K562 (cell line): ENCODE measurements around the gene GLI1. TPM values are rescaled to one million over a fixed set of nuclear protein-coding genes. Genes with fewer than 3 reads are reported as not detected.

Experiments used
- CREB1 ChIP-seq, 2 experiments: sonication (generic) in 1 of 2; formaldehyde crosslinking in 1 of 2; IDR thresholded peaks; 2 replicates each; pipeline versions ENCODE4 v1.6.1 to v1.8.0; 2012 to 2022; ENCODE audit warnings: inconsistent platforms in 1 of 2, mild to moderate bottlenecking in 1 of 2, missing genetic modification reagents in 1 of 2, moderate library complexity in 1 of 2
- HMGXB4 ChIP-seq: sonication (generic); formaldehyde crosslinking; IDR thresholded peaks from 2 replicates; pipeline ENCODE4 v1.8.1; 2023; ENCODE audit warnings: mild to moderate bottlenecking, missing genetic modification reagents
- HNRNPLL ChIP-seq: fragments of 200-400 bp; formaldehyde crosslinking; IDR thresholded peaks from 2 replicates; pipeline ENCODE4 v1.6.1; 2017; ENCODE audit warnings: low read length, low read depth, mild to moderate bottlenecking; ENCODE audit not compliant: poor library complexity, severe bottlenecking
- MCM5 ChIP-seq: fragments of 450-650 bp; IDR thresholded peaks from 2 replicates; pipeline ENCODE4 v1.6.1; 2016; ENCODE audit warnings: low read depth
- POLR2A ChIP-seq: fragments of 450-650 bp; conservative IDR thresholded peaks from 2 replicates; pipeline ENCODE4 v1.6.1; 2016
- POLR2B ChIP-seq: fragments of 450-650 bp; IDR thresholded peaks from 2 replicates; pipeline ENCODE4 v1.6.1; 2018; ENCODE audit warnings: low read depth; ENCODE audit not compliant: partially characterized antibody
- PURB ChIP-seq: sonication (generic); formaldehyde crosslinking; IDR thresholded peaks from 2 replicates; pipeline ENCODE4 v1.9.0; 2021; ENCODE audit warnings: low read depth, mild to moderate bottlenecking, missing genetic modification reagents
- RBM25 ChIP-seq: fragments of 200-400 bp; formaldehyde crosslinking; IDR thresholded peaks from 2 replicates; pipeline ENCODE4 v1.6.1; 2018; ENCODE audit warnings: low read length, low read depth, moderate library complexity; ENCODE audit not compliant: severe bottlenecking
- SMAD1 ChIP-seq: fragments of 150-350 bp; IDR thresholded peaks from 2 replicates; pipeline ENCODE4 v1.6.1; 2014; ENCODE audit warnings: low read length, low read depth; ENCODE audit not compliant: partially characterized antibody
- SREBF2 ChIP-seq: sonication (generic); formaldehyde crosslinking; IDR thresholded peaks from 2 replicates; pipeline ENCODE4 v1.4.0; 2020; ENCODE audit warnings: mild to moderate bottlenecking, missing genetic modification reagents
- ZNF134 ChIP-seq: fragments of 250-450 bp; sonication (Bioruptor Pico); conservative IDR thresholded peaks from 2 replicates; pipeline ENCODE4 v1.4.0; 2020
- ZNF644 ChIP-seq: fragments of 200-800 bp; sonication (Bioruptor generic); IDR thresholded peaks from 2 replicates; pipeline ENCODE4 v1.6.1; 2016; ENCODE audit warnings: low read depth, missing genetic modification characterization, missing compliant biosample characterization
- ZNF785 ChIP-seq: fragments of 250-450 bp; sonication (Bioruptor Pico); IDR thresholded peaks from 2 replicates; pipeline ENCODE4 v1.4.0; 2020; ENCODE audit warnings: mild to moderate bottlenecking
- polyA plus RNA-seq, 8 experiments: library from polyadenylated mRNA; depleted of rRNA in 4 of 8; stranded (reverse) in 5 of 8; unstranded in 3 of 8; fragments of >200 nt; fragmentation: Nextera tagmentation in 2 of 8; fragmentation: Illumina TruSeq in 1 of 8; extraction: Ambion mirVana in 2 of 8; extraction: Trizol in 1 of 8; gene quantifications; 2 replicates each; pipeline versions ENCODE4 v1.2.1 to v1.2.3, GENCODE V29; 2011 to 2014; ENCODE audit warnings: inconsistent platforms in 1 of 8, missing spikeins in 1 of 8
- total RNA-seq, 7 experiments: library from RNA; depleted of rRNA in 6 of 7; stranded (reverse); fragments of >200 nt in 6 of 7; fragmentation: Illumina TruSeq in 2 of 7; extraction: Trizol in 2 of 7; gene quantifications; 2 replicates each; pipeline versions ENCODE4 v1.2.1 to v1.2.3, GENCODE V29; 2011 to 2021; ENCODE audit warnings: low replicate concordance in 1 of 7
- TF ChIP-seq, protein P1 (sequence below), 2 experiments: fragments of 450-650 bp; conservative IDR thresholded peaks; 2 replicates each; pipeline ENCODE4 v1.6.1; 2017; ENCODE audit warnings: mild to moderate bottlenecking in 2 of 2, moderate library complexity in 2 of 2
- TF ChIP-seq, protein P2 (sequence below), 3 experiments: IDR thresholded peaks in 2 of 3; conservative IDR thresholded peaks in 1 of 3; 2 replicates each; pipeline ENCODE4 v1.5.1; 2011 to 2012; ENCODE audit warnings: low read length in 3 of 3, mild to moderate bottlenecking in 3 of 3, control low read depth in 2 of 3, improper control_type of control experiment in 1 of 3, inconsistent platforms in 1 of 3, low read depth in 1 of 3, mixed read lengths in 1 of 3, moderate library complexity in 1 of 3; ENCODE audit not compliant: insufficient read depth in 2 of 3
- TF ChIP-seq, protein P3 (sequence below), 2 experiments: fragments of 450-650 bp in 1 of 2; IDR thresholded peaks; 2 replicates each; pipeline ENCODE4 v1.6.1; 2011 to 2017; ENCODE audit warnings: low read depth in 2 of 2, antibody characterized with exemption in 1 of 2, borderline replicate concordance in 1 of 2, low read length in 1 of 2, mild to moderate bottlenecking in 1 of 2, mixed read lengths in 1 of 2; ENCODE audit not compliant: control insufficient read depth in 1 of 2

GLI1 gene
- total and polyA plus RNA-seq, 9 of the 15 experiments (the other 6 are each of a cell fraction or from before 2014, with no cell fraction given), result 0.24 to 3.7 (median 0.61) TPM

DNA sequence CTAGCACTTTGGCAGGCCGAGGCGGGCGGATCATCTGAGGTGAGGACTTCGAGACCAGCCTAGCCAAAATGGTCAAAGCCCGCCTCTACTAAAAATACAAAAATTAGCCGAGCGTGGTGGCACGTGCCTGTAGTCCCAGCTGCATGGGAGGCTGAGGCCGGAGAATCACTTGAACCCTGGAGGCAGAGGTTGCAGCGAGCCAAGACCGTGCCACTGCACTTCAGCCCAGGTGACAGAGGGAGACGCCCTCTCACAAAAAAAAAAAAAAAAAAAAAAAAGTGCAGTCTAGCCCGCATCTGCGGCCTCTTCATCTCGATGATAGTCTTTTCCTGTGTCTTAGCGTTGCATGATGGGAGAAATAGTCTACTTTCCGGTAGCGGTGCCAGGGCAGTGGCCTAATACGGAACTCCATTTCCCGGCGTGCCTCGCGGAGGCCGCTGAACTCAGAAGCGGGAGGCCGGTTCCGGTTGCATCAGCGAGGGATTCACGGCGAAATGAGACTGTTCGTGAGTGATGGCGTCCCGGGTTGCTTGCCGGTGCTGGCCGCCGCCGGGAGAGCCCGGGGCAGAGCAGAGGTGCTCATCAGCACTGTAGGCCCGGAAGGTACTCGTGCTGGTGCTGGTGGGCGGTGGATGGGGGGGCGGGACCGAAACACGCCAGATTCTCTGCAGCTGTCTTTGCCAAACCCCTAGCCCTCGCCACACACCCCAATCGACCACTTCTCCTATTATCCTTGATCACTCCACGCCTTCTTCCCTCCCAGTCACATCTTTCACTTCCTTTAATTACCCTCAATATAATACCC, 28.2 kb downstream of the GLI1 start, which contains the start of gene MARS1 (continued):
- TF ChIP-seq CREB1 (IDR thresholded peaks at IDR 0.05), result peak; percentile 56; the same call in 1 of the 2 replicates
- TF ChIP-seq CREB1 (CRISPR knock-in tag; IDR thresholded peaks at IDR 0.05), result peak; percentile 57; the same call in 1 of the 2 replicates
- TF ChIP-seq ZNF644 (tag), result peak; percentile 90
- no peak for TF ChIP-seq ZNF134
- peak; percentile 90 for TF ChIP-seq POLR2A
- TF ChIP-seq ZNF785 (CRISPR knock-in tag), result no peak
- TF ChIP-seq, protein P1, sequence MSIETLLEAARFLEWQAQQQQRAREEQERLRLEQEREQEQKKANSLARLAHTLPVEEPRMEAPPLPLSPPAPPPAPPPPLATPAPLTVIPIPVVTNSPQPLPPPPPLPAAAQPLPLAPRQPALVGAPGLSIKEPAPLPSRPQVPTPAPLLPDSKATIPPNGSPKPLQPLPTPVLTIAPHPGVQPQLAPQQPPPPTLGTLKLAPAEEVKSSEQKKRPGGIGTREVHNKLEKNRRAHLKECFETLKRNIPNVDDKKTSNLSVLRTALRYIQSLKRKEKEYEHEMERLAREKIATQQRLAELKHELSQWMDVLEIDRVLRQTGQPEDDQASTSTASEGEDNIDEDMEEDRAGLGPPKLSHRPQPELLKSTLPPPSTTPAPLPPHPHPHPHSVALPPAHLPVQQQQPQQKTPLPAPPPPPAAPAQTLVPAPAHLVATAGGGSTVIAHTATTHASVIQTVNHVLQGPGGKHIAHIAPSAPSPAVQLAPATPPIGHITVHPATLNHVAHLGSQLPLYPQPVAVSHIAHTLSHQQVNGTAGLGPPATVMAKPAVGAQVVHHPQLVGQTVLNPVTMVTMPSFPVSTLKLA (conservative IDR thresholded peaks at IDR 0.05), result peak; percentile 70 to 92
- TF ChIP-seq POLR2B, result peak; percentile 66
- TF ChIP-seq MCM5, result no peak
- TF ChIP-seq HMGXB4 (CRISPR knock-in tag), result peak; percentile 59; the same call in 1 of the 2 replicates
- TF ChIP-seq HNRNPLL, result peak; percentile 28
- TF ChIP-seq, protein P2, sequence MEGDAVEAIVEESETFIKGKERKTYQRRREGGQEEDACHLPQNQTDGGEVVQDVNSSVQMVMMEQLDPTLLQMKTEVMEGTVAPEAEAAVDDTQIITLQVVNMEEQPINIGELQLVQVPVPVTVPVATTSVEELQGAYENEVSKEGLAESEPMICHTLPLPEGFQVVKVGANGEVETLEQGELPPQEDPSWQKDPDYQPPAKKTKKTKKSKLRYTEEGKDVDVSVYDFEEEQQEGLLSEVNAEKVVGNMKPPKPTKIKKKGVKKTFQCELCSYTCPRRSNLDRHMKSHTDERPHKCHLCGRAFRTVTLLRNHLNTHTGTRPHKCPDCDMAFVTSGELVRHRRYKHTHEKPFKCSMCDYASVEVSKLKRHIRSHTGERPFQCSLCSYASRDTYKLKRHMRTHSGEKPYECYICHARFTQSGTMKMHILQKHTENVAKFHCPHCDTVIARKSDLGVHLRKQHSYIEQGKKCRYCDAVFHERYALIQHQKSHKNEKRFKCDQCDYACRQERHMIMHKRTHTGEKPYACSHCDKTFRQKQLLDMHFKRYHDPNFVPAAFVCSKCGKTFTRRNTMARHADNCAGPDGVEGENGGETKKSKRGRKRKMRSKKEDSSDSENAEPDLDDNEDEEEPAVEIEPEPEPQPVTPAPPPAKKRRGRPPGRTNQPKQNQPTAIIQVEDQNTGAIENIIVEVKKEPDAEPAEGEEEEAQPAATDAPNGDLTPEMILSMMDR (IDR thresholded peaks at IDR 0.05 in 2 of 3, conservative IDR thresholded peaks at IDR 0.05 in 1 of 3; ENCODE audit: insufficient read depth in 2 of 3, low read depth in 1 of 3, low read length in 3 of 3), result peak; percentile 58 to 70 (median 61)
- TF ChIP-seq PURB (CRISPR knock-in tag), result no peak
- TF ChIP-seq, protein P3, sequence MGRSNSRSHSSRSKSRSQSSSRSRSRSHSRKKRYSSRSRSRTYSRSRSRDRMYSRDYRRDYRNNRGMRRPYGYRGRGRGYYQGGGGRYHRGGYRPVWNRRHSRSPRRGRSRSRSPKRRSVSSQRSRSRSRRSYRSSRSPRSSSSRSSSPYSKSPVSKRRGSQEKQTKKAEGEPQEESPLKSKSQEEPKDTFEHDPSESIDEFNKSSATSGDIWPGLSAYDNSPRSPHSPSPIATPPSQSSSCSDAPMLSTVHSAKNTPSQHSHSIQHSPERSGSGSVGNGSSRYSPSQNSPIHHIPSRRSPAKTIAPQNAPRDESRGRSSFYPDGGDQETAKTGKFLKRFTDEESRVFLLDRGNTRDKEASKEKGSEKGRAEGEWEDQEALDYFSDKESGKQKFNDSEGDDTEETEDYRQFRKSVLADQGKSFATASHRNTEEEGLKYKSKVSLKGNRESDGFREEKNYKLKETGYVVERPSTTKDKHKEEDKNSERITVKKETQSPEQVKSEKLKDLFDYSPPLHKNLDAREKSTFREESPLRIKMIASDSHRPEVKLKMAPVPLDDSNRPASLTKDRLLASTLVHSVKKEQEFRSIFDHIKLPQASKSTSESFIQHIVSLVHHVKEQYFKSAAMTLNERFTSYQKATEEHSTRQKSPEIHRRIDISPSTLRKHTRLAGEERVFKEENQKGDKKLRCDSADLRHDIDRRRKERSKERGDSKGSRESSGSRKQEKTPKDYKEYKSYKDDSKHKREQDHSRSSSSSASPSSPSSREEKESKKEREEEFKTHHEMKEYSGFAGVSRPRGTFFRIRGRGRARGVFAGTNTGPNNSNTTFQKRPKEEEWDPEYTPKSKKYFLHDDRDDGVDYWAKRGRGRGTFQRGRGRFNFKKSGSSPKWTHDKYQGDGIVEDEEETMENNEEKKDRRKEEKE (IDR thresholded peaks at IDR 0.05; ENCODE audit: borderline replicate concordance in 1 of 2, control insufficient read depth in 1 of 2, low read depth in 2 of 2, low read length in 1 of 2), result no peak; a peak in 1 of 4 replicates
- TF ChIP-seq RBM25, result no peak
- TF ChIP-seq SREBF2 (CRISPR knock-in tag), result no peak
- TF ChIP-seq SMAD1, result peak; percentile 78
